NCI-H226 (cell line): ENCODE data around the gene HS3ST6.
A peak's percentile ranks its signal among the peaks of the same experiment; 100 is the strongest.
"Not testable (repeated sequence)": the region's sequence is repeated elsewhere in the genome, so short reads cannot be mapped to it uniquely, and the experiment has no call there.

Experiments used
- DNase-seq: peaks from one replicate; pipeline ENCODE4 v3.0.0-alpha.2; 2015

The HS3ST6 gene

DNA sequence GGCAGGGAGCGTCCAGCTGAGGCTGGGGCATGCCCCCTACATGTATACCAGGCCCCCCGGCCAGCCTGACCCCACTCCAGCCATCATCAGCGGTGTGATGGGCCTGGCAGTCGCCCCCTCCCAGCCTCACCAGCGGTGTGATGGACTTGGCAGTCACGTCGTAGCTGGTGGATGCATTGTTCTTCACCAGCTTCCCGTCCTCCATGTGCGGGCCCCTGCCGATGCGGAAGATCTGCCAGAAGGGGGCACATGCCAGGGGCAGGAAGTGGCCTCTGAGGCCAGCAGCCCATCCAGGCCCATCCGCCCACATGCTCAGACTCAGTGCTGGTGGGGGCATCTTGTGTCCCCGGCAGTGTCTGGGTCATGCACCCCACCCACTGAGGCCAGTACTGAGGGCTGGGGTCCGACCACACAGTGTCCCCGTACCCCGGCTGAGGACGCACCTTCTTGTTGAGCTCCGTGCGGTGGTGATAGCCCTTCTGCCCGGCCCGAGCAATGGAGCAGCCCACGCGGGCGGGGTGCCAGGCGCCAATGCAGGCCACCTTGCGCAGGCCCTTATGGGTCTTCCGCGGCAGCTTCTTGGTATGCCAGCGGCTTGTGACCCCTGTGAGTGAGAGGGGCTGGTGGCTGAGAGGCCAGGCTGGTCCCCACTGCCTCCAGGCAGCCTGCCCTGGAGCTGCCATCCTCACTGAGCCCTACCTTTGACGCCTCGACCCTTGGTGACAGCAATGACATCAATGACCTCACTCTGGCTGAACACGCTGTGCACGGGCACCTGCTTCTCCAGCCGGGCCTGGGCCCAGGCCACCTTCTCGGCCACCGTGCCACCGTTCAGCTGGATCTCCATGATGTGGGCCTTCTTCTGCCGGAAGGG, 28.5 kb upstream of the HS3ST6 start:
- DNase-seq = no peak

DNA sequence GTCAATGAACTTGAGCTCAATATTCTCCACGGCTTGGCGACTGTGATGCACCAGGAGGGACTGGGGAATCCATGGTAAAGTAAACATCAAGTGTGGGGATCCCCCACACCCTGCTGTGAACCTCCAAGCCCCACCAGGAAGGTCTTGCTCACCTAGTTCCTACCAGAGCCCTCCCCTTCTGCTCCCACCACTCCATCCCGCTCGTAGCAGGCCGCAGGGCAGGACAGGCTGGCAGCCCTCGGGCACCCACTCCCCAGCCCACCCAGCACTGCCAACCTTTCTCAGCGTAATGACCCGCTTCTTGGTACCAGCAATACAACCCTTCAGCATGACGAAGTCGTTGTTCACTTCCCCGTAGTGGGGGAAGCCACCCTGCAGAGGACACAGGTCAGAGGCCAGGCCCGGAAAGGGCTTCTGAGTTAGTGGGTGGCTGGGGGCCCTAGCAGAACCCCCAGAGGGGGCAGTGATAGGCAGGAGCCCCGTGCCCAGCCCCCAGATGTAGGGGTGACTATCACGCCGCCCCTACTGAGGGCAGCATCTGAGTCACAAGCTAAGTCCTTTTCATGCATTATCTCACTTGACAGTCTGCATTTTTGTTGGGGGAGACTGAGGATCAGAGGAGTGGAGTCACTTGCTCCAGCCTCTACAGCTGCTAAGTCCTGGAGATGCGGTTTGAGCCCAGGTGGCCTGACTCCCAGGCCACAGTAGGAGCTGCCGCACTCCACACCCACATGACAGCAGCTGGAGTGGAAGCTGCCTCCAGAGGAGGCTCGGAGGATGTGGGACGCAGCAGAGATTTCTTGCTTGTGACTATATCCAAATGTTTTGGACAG, 27.6 kb upstream of the HS3ST6 start:
- DNase-seq = no peak

GRCh38 chr16:1944612-1945199, 26.5 kb upstream of the HS3ST6 start:
- DNase-seq = no peak

DNA sequence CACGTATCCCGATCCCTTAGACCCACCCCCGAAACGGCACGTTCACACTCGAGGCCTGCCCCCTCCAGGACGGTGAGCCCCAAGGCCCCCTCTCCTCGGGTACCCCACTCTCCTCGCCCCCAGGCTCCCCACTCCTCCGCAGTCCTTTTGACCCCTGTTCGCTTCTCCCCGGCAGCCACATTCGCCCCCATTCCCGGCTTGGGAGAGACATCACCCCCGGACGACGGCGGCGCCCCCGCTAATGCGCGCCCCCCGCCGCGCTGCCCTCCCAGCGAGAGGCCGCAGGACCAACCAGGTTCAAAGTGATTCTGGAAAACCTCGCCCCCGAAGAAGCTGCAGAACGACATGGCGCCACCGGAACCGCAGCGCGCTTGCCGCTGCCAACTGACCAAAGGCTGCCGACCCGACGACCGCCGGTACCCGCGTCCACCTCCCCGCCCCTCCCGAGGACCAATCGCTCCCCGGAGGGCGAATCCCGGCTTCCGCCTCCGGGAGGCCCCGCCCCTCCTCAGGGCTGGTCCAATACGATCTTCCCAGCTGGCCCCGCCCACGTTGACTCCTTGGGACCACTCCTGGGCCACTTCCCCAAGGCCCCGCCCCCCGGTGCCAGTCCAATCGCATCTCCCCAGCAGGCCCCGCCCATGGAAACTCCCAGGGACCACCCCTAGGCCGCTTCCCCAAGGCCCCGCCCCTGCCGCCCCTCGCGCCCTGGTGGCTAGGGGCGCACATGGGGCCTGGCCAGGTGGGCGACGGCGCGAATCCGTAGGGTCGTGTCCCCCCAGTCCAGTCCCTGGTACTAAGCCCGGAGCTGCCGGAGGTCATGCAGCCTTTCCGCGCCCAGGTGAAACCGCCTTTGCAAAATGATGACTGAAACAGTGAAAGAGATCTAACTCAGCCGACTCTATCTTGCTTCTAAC, 24.9 kb upstream of the HS3ST6 start, which contains the start of gene MSRB1:
MSRB1 (minus strand) TSS at position 390 of the 917 bp plus-strand sequence; CDS start at position 347, 43 bp downstream.
- peak; percentile 96 for DNase-seq

- no peak for DNase-seq
Observed at GRCh38 chr16:1942047-1942809, 24.0 kb upstream of the HS3ST6 start.

DNA sequence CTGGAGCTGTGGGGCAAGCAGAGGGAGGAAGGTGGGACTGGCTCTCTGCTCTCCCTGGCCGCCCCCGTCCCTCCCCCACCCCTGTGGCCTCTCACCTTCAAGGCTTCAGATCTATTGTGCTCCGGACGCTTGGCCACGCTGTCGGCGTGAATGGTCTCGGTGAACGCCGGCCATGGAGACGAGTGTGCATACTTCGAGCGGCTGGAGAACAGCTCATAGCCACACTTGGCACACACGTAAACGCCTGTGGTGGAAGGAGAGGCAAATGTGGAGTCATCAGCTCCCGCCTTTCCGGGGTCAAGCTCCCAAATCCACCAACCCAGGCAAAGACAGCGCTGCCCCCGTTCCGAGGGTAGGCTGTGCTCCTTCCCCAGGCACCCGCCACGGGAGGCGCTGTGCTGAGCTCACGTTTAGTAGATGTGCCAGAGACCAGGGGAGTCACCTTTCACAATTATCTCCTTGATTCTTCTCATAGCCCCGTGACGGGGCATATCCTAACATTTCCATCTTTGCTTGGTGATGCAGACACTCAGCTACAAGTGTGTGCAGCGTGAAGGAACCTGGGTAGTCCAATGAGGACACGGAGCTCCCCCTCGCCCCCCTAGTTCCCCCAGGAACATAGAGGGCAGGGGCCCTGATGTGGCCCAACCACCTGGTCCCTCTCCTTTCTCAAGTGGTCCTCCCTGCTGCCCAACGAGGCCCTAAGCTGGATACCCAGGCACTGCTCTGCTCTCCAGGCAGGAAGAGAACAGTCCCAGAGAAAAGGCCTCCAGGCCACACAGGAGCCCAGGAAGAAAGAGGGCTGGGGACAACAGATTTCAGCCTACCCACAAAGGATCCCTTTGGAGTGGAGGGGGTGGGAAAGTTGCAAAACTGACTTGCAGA, 23.2 kb upstream of the HS3ST6 start:
- no peak for DNase-seq

- DNase-seq = no peak
Observed at GRCh38 chr16:1940273-1941161, 22.3 kb upstream of the HS3ST6 start.

GRCh38 chr16:1939833-1940232, 21.6 kb upstream of the HS3ST6 start:
- DNase-seq = not testable (repeated sequence)

DNA sequence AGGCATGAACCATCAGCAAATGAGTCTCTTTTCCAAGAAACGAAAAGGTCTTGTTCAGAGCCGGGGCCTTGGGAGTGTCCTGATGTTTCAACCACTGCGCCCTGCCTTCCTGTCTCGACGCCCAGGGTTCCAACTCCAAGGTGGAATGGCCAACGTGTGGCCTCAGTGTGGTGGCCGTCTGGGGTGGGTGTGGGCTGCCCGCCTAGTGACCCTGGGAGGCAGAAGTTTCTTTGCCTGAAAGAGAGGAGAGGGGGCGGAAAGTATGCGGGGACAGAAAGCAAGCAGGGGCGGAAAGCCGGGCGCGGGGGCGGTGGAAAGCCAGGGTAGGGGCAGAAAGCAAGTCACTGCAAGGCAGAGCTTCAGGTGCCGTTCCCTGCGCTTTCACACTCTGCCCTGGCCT, 20.7 kb upstream of the HS3ST6 start:
- no peak for DNase-seq

- DNase-seq = no peak
Observed at GRCh38 chr16:1938316-1938715, 20.1 kb upstream of the HS3ST6 start.

- DNase-seq = no peak
Observed at GRCh38 chr16:1936945-1937479, 18.8 kb upstream of the HS3ST6 start.

DNA sequence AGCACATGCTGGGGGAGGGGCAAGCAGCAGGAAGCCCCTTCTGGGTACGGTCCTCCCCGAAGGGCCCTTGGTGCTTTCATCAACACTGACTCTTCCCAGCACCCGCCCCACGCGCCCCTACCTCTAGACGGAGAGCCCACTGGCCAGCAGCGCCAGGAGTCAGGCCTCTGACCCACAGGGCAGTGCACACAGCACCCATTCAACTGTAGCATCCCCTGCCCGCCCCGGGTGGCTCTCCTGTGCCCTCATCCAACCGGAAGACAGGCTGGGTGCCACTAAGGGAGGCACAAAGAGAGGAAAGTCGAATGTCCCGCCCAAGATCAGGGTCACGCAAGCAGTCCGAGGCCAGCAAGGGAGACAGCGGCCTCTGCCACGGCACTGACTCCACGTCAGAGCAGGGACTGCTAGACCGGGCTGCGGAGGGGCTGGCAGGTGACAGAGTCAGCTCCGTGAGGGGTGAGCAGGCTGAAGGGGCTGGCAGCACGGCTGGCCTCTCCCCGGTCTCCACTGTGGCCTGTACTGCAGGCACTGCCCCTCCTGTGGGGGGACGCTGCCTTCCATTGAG, 15.0 kb upstream of the HS3ST6 start:
- no peak for DNase-seq

DNA sequence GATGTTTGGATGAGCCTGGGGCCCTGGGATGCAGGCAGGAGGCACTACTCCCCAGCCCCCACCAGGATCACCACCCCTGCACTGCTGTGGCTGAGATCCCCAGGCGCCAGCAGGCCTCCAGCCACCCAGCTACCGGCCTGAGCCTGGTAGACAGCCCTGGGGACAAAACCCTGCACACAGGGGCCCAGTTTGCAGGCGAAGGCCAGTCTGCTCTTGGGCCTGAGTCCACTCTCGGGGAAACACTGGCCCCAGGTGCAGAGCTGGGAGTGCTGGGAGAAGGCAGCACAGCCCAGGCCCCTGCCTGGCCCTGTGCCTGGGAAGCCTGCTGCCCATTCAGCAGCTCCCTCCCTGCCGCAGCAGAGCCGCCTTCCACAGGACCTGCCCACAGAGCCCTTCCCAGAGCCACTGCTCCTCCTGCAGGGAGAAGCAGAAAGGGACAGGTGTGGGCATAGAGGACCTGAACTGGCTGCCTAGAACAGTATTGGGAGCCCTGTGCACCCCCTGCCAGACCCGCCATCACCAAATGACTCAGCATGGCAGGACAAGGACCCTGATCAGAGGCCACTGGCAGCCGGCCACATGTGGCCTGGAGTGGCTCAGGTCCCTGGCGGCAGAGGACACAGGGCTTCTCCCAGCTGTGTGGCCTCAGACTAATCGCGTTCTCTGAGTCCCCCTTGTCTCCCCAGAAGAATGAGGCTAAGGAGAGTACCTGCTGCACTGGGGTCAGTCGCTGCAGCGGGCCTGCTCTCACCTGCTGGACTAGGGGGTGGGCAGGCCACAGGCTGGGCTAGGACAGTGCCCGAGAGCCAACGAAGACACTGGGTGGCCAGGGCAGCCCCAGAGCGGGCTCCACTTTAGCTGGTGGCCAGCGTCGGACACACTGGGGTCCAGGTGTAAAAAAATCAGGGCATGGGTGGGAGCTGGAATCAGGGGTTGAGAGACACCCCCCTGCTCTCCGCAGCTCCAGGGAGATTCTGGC, 14.1 kb upstream of the HS3ST6 start:
- peak; percentile 20 for DNase-seq

- DNase-seq = no peak
Observed at GRCh38 chr16:1930338-1930720, 12.1 kb upstream of the HS3ST6 start.

DNA sequence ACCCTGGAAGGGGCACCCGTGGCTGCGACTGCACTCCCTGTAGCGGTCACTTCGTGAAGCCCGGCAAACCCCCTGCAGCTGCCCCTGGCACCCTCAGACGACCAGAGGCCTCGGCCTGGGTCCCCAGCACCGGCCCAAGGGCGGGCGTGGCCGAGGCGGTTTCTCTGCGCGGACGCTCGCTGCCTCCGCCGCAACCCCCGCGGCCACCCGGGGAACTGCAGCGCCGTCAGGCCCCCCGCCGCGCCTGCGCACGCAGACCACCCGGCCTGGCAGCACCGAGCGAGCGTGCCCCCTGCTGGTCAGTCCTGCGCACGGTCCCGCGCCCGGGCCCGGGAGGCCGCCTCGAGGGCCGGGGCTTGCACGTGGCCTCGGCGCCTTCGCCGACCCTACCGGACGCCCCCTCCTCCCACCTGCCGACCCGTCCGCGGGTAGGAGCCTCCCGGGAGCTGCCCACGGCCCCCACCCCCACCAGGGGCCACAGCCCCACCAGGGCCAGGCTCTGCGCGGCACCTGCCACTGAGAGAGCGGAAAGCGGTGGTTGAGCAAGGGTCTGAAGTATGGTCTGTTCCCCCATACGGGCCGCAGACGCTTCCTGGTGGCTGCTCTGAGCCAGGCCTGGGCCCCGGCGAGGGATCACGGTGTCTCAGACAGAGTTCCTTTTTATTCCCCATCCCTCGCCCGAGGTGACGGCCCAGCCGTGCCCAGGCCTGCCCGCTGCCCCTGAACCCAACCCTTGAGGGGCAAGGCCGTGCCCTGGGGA, 11.5 kb upstream of the HS3ST6 start:
- peak; percentile 71 for DNase-seq

GRCh38 chr16:1929105-1929504, 10.9 kb upstream of the HS3ST6 start:
- DNase-seq = no peak

DNA sequence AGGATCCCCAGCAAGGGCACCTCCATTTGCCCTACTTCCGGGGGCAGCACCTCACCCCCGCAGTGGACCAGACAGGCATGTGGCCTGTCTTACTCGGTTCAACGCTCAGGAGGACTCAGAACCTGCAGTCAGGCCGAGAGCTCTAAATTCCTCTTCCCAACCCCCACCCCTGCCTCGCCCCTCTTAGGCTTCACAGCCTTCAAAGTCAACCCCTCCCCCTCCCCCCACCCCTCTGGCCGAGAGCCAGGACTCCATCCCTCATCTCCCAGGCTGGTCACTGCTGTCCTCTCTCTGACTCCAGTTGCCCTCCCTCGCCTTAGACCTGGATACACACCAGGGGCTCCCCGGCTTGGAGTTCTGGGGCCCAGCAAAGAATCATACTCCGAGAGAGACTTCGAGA, 8.1 kb upstream of the HS3ST6 start:
- no peak for DNase-seq
